HL-60 (cell line): ENCODE measurements around the gene ABCG1.

ENCODE experiments used
- CTCF ChIP-seq: IDR thresholded peaks from one replicate; pipeline ENCODE4 v1.5.1; 2011; ENCODE audit warnings: low read length, control low read depth, inconsistent platforms; ENCODE audit not compliant: insufficient read depth
- GABPA ChIP-seq: IDR thresholded peaks from 2 replicates; pipeline ENCODE4 v1.6.1; 2012; ENCODE audit warnings: low read depth
- POLR2AphosphoS5 ChIP-seq: IDR thresholded peaks from 2 replicates; pipeline ENCODE4 v1.6.1; 2012; ENCODE audit warnings: low read depth
- TF ChIP-seq, protein P1 (sequence below): IDR thresholded peaks from 2 replicates; pipeline ENCODE4 v1.6.1; 2012; ENCODE audit warnings: low read depth; ENCODE audit not compliant: insufficient replicate concordance

DNA sequence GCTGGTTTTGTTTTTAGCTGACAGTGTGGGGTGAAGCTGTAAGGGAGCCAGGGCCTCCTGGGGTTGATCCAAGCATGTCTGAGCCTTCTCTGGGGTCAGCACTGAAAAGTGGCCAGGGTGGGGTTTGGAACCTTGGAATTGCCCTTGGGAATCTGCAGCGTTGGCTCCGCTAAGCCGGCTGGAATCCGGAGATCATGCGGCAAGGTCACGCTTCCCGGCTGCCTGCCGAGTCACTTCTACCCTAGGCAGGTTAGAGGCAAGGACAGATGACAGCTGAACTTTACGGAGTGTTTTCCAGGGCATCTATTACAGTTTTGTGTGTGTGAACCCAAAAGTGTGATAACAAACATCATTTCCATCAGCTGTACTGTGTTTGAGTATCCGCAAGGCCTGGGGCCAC lies 17.1 kb downstream of the ABCG1 start:
- TF ChIP-seq POLR2AphosphoS5 (no peak), CTCF (no peak), GABPA (no peak)
- TF ChIP-seq, protein P1, sequence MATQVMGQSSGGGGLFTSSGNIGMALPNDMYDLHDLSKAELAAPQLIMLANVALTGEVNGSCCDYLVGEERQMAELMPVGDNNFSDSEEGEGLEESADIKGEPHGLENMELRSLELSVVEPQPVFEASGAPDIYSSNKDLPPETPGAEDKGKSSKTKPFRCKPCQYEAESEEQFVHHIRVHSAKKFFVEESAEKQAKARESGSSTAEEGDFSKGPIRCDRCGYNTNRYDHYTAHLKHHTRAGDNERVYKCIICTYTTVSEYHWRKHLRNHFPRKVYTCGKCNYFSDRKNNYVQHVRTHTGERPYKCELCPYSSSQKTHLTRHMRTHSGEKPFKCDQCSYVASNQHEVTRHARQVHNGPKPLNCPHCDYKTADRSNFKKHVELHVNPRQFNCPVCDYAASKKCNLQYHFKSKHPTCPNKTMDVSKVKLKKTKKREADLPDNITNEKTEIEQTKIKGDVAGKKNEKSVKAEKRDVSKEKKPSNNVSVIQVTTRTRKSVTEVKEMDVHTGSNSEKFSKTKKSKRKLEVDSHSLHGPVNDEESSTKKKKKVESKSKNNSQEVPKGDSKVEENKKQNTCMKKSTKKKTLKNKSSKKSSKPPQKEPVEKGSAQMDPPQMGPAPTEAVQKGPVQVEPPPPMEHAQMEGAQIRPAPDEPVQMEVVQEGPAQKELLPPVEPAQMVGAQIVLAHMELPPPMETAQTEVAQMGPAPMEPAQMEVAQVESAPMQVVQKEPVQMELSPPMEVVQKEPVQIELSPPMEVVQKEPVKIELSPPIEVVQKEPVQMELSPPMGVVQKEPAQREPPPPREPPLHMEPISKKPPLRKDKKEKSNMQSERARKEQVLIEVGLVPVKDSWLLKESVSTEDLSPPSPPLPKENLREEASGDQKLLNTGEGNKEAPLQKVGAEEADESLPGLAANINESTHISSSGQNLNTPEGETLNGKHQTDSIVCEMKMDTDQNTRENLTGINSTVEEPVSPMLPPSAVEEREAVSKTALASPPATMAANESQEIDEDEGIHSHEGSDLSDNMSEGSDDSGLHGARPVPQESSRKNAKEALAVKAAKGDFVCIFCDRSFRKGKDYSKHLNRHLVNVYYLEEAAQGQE, result no peak
